Tibial artery (tissue), 4 donors: ENCODE measurements around the gene OSBPL7.

ENCODE experiments used
- DNase-seq, 2 donors: peaks; one replicate each; pipeline ENCODE4 v3.0.0-alpha.2; 2019
- H3K27ac ChIP-seq, 2 donors: fragments of 200-600 bp; sonication (generic) in 1 of 2; 1 replicate in 1 of 2; 2 replicates in 1 of 2; pipeline ENCODE4 v1.5.1; 2018 to 2019; ENCODE audit warnings: mild to moderate bottlenecking in 1 of 2
- H3K27me3 ChIP-seq, 2 donors: fragments of 200-600 bp; sonication (generic) in 1 of 2; one replicate each; pipeline versions ENCODE4 v1.5.1 to v1.6.0; 2016 to 2019
- H3K36me3 ChIP-seq, 3 donors: fragments of 200-600 bp; sonication (generic) in 2 of 3; one replicate each; pipeline ENCODE4 v1.5.1; 2016 to 2019; ENCODE audit warnings: mild to moderate bottlenecking in 2 of 3
- H3K4me1 ChIP-seq, 4 donors: fragments of 200-600 bp; sonication (generic) in 2 of 4; 1 replicate in 3 of 4; 2 replicates in 1 of 4; pipeline ENCODE4 v1.5.1; 2016 to 2019
- H3K4me3 ChIP-seq, 2 donors: fragments of 200-600 bp; sonication (generic) in 1 of 2; 1 replicate in 1 of 2; 2 replicates in 1 of 2; pipeline ENCODE4 v1.5.1; 2018 to 2019; ENCODE audit warnings: mild to moderate bottlenecking in 2 of 2
- H3K9me3 ChIP-seq, 3 donors: fragments of 200-600 bp; sonication (generic) in 1 of 3; one replicate each; pipeline ENCODE4 v1.5.1; 2016 to 2019
- CTCF ChIP-seq, 2 experiments: fragments of 200-600 bp in 1 of 2; fragments of 450-650 bp in 1 of 2; IDR thresholded peaks; one replicate each; pipeline ENCODE4 v1.5.1; 2017 to 2019; ENCODE audit warnings: antibody characterized with exemption in 2 of 2, mild to moderate bottlenecking in 1 of 2, moderate library complexity in 1 of 2
- intact Hi-C: fragments of 100-400 bp; cut with DNase I; formaldehyde crosslinking; loops from one replicate; pipeline ENCODE4 v1.15.0; 2023; ENCODE audit warnings: low total_unique reads

Gene OSBPL7

GRCh38 chr17:47840742-47841487 lies 19.3 kb upstream of the OSBPL7 start, which contains the start of gene SCRN2:
TSS of gene SCRN2 (minus strand) at chr17:47841273. CDS start at chr17:47840843, 430 bp downstream.
- Histone ChIP-seq H3K27ac (peak within 1 kb of the TSS; percentile 60 to 65), H3K4me3 (peak within 1 kb of the TSS; percentile 59 to 77), H3K36me3 (peaks cover 0 to 32% (median 11%) of the 10 kb centered on the region in 3 donors), H3K27me3 (peaks cover 0 to 16% of the 10 kb centered on the region in 2 donors), H3K4me1 (peaks cover 0 to 38% (median 14%) of the 10 kb centered on the region in 4 donors), H3K9me3 (no peaks in the 10 kb centered on the region)
- DNase-seq = peak; percentile 85 to 92
- TF ChIP-seq CTCF (IDR thresholded peaks at IDR 0.05) = peak; percentile 94 to 97
- intact Hi-C loops = loop anchor here (2.0 to 5.0 kb wide), 3 partner anchors 50 to 131 kb away; partner anchors contain the start of gene CDK5RAP3

- Histone ChIP-seq H3K9me3 (no peaks in the 10 kb centered on the region), H3K4me3 (peak overlapping the region; percentile 59 to 77), H3K36me3 (peaks cover 0 to 40% (median 15%) of the 10 kb centered on the region in 3 donors), H3K27me3 (peaks cover 0 to 9% of the 10 kb centered on the region in 2 donors), H3K4me1 (peaks cover 0 to 38% (median 14%) of the 10 kb centered on the region in 4 donors), H3K27ac (peak overlapping the region; percentile 60 to 65)
- intact Hi-C loops = loop anchor here (2.0 to 5.0 kb wide), 3 partner anchors 51 to 132 kb away; partner anchors contain the start of gene CDK5RAP3
- no peak for TF ChIP-seq CTCF (IDR thresholded peaks at IDR 0.05)
- no peak for DNase-seq
Measured at GRCh38 chr17:47840001-47840741, 18.6 kb upstream of the OSBPL7 start.

- peaks cover 0 to 38% (median 14%) of the 10 kb centered on the region in 4 donors for H3K4me1 ChIP-seq
Measured at GRCh38 chr17:47839071-47839470, 17.5 kb upstream of the OSBPL7 start.

GRCh38 chr17:47838636-47839035 lies 17.0 kb upstream of the OSBPL7 start:
- H3K36me3 ChIP-seq = peaks cover 0 to 42% (median 15%) of the 10 kb centered on the region in 3 donors
- H3K4me3 ChIP-seq = no peak overlapping the region
- no peak for TF ChIP-seq CTCF (IDR thresholded peaks at IDR 0.05)
- no peak overlapping the region for H3K27ac ChIP-seq
- peaks cover 0 to 38% (median 14%) of the 10 kb centered on the region in 4 donors for H3K4me1 ChIP-seq
- H3K9me3 ChIP-seq = no peaks in the 10 kb centered on the region
- no peak for DNase-seq
- H3K27me3 ChIP-seq = no peaks in the 10 kb centered on the region
- intact Hi-C loops = no loop called here

More at GRCh38 chr17:47839071-47839470, 17.5 kb upstream of the OSBPL7 start:
- intact Hi-C loops = no loop called here
- Histone ChIP-seq H3K27me3 (no peaks in the 10 kb centered on the region), H3K36me3 (peaks cover 0 to 42% (median 15%) of the 10 kb centered on the region in 3 donors), H3K4me3 (no peak overlapping the region), H3K27ac (no peak overlapping the region), H3K9me3 (no peaks in the 10 kb centered on the region)
- DNase-seq = no peak
- no peak for TF ChIP-seq CTCF (IDR thresholded peaks at IDR 0.05)

GRCh38 chr17:47837401-47838039 lies 15.9 kb upstream of the OSBPL7 start:
- DNase-seq = no peak
- no peaks in the 10 kb centered on the region for H3K27me3 ChIP-seq
- H3K4me3 ChIP-seq = no peak overlapping the region
- intact Hi-C loops = no loop called here
- TF ChIP-seq CTCF (IDR thresholded peaks at IDR 0.05) = no peak
- H3K36me3 ChIP-seq = peaks cover 0 to 42% (median 15%) of the 10 kb centered on the region in 3 donors
- H3K4me1 ChIP-seq = peaks cover 0 to 28% (median 14%) of the 10 kb centered on the region in 4 donors
- H3K27ac ChIP-seq = no peak overlapping the region
- no peaks in the 10 kb centered on the region for H3K9me3 ChIP-seq
